GM20431 (cell line): ENCODE results near the gene ZBTB24.
"Not testable (repeated sequence)": the region's sequence is repeated elsewhere in the genome, so short reads cannot be mapped to it uniquely, and the experiment has no call there.

Experiments
- in situ Hi-C: fragments of 300-500 bp; cut with MseI, MboI; formaldehyde crosslinking; loops from one replicate; pipeline ENCODE4 v1.15.0; 2020; ENCODE audit warnings: low sequenced_read_pairs; ENCODE audit not compliant: unreplicated experiment

Gene ZBTB24

GRCh38 chr6:109482905-109483734 is at the start of gene ZBTB24:
Gene ZBTB24 (minus strand): TSS chr6:109483219. CDS start chr6:109482026, 1,193 bp downstream.
- in situ Hi-C loops = no loop called here

- in situ Hi-C loops = loop anchor here (25.0 kb wide), 1 partner anchor 531 kb away; no protein-coding TSS in a partner anchor
Measured at GRCh38 chr6:109531446-109531845, 48.4 kb upstream of the ZBTB24 start.

- in situ Hi-C loops = loop anchor here (25.0 kb wide), 1 partner anchor 534 kb away; no protein-coding TSS in a partner anchor
Measured at GRCh38 chr6:109527989-109528388, 45.0 kb upstream of the ZBTB24 start.

GRCh38 chr6:109526905-109527628 is 44.0 kb upstream of the ZBTB24 start:
- in situ Hi-C loops = loop anchor here (25.0 kb wide), 1 partner anchor 535 kb away; no protein-coding TSS in a partner anchor

- in situ Hi-C loops = no loop called here
Measured at GRCh38 chr6:109524129-109524528, 41.1 kb upstream of the ZBTB24 start.

GRCh38 chr6:109523478-109523877 is 40.5 kb upstream of the ZBTB24 start:
- in situ Hi-C loops = no loop called here

- in situ Hi-C loops = no loop called here
Measured at GRCh38 chr6:109521080-109521479, 38.1 kb upstream of the ZBTB24 start.

GRCh38 chr6:109519647-109520046 is 36.6 kb upstream of the ZBTB24 start:
- in situ Hi-C loops = not testable (repeated sequence)

- in situ Hi-C loops = no loop called here
Measured at GRCh38 chr6:109516929-109517328, 33.9 kb upstream of the ZBTB24 start.

GRCh38 chr6:109515781-109516409 is 32.9 kb upstream of the ZBTB24 start:
- in situ Hi-C loops = no loop called here

- in situ Hi-C loops = no loop called here
Measured at GRCh38 chr6:109514946-109515345, 31.9 kb upstream of the ZBTB24 start.

- in situ Hi-C loops = no loop called here
Measured at GRCh38 chr6:109513571-109514071, 30.6 kb upstream of the ZBTB24 start.

GRCh38 chr6:109512271-109512817 is 29.3 kb upstream of the ZBTB24 start:
- in situ Hi-C loops = no loop called here

- in situ Hi-C loops = no loop called here
Measured at GRCh38 chr6:109511832-109512231, 28.8 kb upstream of the ZBTB24 start.

- in situ Hi-C loops = no loop called here
Measured at GRCh38 chr6:109510358-109510757, 27.3 kb upstream of the ZBTB24 start.

- in situ Hi-C loops = no loop called here
Measured at GRCh38 chr6:109508166-109508860, 25.3 kb upstream of the ZBTB24 start.

GRCh38 chr6:109507490-109508072 is 24.6 kb upstream of the ZBTB24 start:
- in situ Hi-C loops = no loop called here

GRCh38 chr6:109506841-109507240 is 23.8 kb upstream of the ZBTB24 start:
- in situ Hi-C loops = no loop called here

GRCh38 chr6:109506314-109506713 is 23.3 kb upstream of the ZBTB24 start:
- in situ Hi-C loops = no loop called here
